ENCODE results near the gene EFCAB8. TPM values are rescaled to one million over a fixed set of nuclear protein-coding genes. Genes with fewer than 3 reads are reported as not detected.
"Not testable (repeated sequence)": the region's sequence is repeated elsewhere in the genome, so short reads cannot be mapped to it uniquely, and the experiment has no call there.

EFCAB8 gene
- total RNA-seq, 1 donor: not detected

- no peak overlapping the region for H3K4me3 ChIP-seq (ENCODE audit: low read depth, low read length)
- no peak for DNase-seq (ENCODE audit: low read depth)
- no peak for TF ChIP-seq CTCF (IDR thresholded peaks at IDR 0.05; ENCODE audit: insufficient read depth, low read length)
Observed at GRCh38 chr20:32849577-32849976, 9.1 kb upstream of the EFCAB8 start.

GRCh38 chr20:32855387-32855786 lies 3.3 kb upstream of the EFCAB8 start:
- no peak overlapping the region for H3K4me3 ChIP-seq (ENCODE audit: low read depth, low read length)
- no peak for TF ChIP-seq CTCF (IDR thresholded peaks at IDR 0.05; ENCODE audit: insufficient read depth, low read length)
- no peak for DNase-seq (ENCODE audit: low read depth)

GRCh38 chr20:32858189-32858588 lies 534 bp upstream of the EFCAB8 start:
- no peak for DNase-seq (ENCODE audit: low read depth)
- no peak overlapping the region for H3K4me3 ChIP-seq (ENCODE audit: low read depth, low read length)
- TF ChIP-seq CTCF (IDR thresholded peaks at IDR 0.05; ENCODE audit: insufficient read depth, low read length): no peak

GRCh38 chr20:32861446-32861845 lies 2.7 kb downstream of the EFCAB8 start:
- no peak for TF ChIP-seq CTCF (IDR thresholded peaks at IDR 0.05; ENCODE audit: insufficient read depth, low read length)
- DNase-seq (ENCODE audit: low read depth): no peak
- no peak overlapping the region for H3K4me3 ChIP-seq (ENCODE audit: low read depth, low read length)

GRCh38 chr20:32869562-32869961 lies 10.8 kb downstream of the EFCAB8 start:
- no peak for TF ChIP-seq CTCF (IDR thresholded peaks at IDR 0.05; ENCODE audit: insufficient read depth, low read length)
- no peak overlapping the region for H3K4me3 ChIP-seq (ENCODE audit: low read depth, low read length)
- DNase-seq (ENCODE audit: low read depth): no peak

GRCh38 chr20:32870526-32870925 lies 11.8 kb downstream of the EFCAB8 start:
- not testable (repeated sequence) for DNase-seq (ENCODE audit: low read depth); H3K4me3 ChIP-seq (ENCODE audit: low read depth, low read length)

- no peak for DNase-seq (ENCODE audit: low read depth)
- TF ChIP-seq CTCF (IDR thresholded peaks at IDR 0.05; ENCODE audit: insufficient read depth, low read length): no peak
- H3K4me3 ChIP-seq (ENCODE audit: low read depth, low read length): no peak overlapping the region
Observed at GRCh38 chr20:32870985-32871384, 12.3 kb downstream of the EFCAB8 start.
